ENCODE results near the gene CACNA2D2.

Gene CACNA2D2

GRCh38 chr3:50503504-50504342 lies at the start of gene CACNA2D2:
Gene CACNA2D2, minus strand, starts transcription at chr3:50503634. Its CDS starts 211 bp downstream, at chr3:50503423.
- no peak for DNase-seq

- no peak for DNase-seq
These were observed 49.2 kb upstream of the CACNA2D2 start for GRCh38 chr3:50552598-50552997.

DNA sequence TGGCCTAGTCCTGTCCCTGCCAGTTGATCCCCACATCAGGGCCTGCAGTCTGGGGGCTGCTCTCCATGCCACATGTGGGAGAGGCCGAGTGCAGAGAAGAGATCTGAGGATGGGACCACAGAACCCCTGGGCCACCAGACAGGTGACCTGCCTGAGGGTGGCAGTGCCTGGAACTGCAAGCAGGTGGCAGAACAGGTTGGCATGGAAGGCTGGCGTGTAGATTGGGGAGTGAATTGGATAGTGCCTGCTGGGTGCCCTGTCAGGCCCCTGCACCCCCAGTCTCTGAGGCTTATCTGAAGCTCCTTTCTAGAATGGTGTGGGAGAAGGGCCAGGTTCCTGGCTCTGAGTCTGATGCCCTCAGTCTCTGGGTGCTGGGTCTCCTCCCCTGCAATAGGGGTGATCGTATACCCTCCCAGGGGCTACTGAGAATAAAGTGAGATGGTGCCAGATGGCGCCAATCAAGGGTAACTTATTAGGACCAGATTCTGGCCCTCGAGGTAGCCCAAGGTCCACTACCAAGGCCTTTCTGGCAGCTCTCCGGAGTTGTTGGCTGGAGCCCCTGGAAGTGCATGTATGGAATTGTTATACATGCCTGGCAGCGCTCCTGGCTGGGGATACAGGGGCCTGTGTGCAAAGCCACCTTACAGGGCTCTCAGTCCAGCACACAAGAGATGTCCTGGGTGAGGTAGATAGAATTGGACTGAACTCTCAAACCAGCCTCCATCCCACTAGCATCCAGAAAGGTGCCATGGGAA lies 48.4 kb upstream of the CACNA2D2 start:
- DNase-seq = no peak

GRCh38 chr3:50551054-50551659 lies 47.7 kb upstream of the CACNA2D2 start:
- no peak for DNase-seq

GRCh38 chr3:50550079-50550736 lies 46.8 kb upstream of the CACNA2D2 start:
- DNase-seq = no peak

GRCh38 chr3:50549226-50549625 lies 45.8 kb upstream of the CACNA2D2 start:
- no peak for DNase-seq

GRCh38 chr3:50545781-50546180 lies 42.3 kb upstream of the CACNA2D2 start:
- DNase-seq = no peak

- peak; percentile 22 for DNase-seq
These were observed 39.0 kb upstream of the CACNA2D2 start for GRCh38 chr3:50542177-50543034.

DNA sequence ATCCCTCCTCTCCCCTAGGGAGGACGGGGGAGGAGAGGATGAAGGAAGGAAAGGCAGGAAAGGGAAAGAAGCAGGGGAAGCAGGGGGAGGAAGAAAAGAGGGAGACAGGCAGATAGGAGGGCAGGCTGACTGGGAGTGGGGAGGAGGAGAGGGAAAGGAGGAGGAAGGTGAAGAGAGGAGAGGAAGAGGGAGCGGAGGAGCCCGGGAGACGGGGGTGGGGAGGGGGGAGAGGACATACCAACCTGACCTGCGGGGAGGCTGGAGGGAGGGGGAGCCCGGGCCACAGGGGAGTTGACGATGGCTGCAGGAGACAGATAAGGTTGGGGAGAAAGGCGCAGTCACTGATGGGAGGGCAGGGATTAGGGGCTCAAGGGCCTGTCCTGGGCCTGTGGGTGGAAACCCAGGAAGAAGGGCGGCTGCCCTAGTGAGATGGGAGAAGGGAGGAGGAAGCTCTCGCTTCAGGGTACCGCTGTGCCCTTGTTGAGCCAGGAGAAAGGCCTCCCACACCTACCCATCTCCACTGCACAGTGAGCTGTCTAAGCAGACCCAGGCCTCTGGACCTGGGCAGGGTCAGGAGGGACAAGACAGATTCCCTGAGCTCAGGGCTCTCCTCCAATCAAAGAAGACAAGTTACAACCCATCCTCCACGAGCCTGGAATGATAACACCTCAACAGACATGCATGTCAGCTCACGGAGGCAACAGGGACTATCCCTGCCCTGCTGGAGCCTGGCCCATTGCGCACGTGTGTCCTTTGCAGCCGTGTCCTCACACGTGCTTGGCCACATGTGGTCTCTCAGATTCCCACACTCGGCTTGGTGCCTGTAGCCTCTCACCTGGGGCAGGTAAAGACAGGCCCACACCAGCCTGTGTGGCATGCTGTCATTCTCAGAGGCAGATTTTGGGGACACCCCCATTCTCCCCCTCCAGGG lies 36.2 kb upstream of the CACNA2D2 start:
- no peak for DNase-seq

DNA sequence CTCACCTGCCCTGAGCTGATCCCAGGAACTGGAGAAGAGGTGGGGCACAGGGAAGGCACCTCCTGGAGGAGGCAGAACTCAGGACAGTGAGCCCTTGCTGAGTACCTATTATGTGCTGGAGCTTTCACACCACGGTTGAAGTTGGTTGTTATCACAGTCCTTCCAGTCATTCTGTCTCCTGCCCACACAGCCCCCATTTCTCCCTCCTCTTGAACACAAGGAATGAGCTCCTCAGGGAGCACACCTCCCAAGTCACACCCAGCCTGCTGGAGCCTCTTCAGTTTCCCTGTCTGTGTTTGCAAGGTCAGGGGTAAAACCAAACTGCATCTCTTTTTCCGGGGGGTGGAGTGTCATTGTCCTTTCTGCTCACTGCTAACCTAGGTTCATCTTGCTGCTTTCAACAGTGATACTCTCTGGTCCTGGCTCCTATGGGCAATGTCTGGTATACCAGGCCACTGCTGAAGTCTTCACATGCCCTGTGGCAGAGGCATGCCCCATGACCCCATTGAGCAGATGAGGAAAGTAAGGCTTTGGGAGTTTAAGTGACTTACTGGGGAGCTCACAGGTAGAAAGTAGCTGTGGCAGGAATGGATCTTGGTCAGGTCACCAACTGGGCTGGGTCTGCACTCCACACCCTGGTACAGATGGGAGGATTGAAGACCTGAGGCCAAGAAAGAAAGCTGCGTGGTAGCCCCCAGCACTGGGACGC lies 34.1 kb upstream of the CACNA2D2 start:
- DNase-seq = no peak

GRCh38 chr3:50536471-50537180 lies 33.2 kb upstream of the CACNA2D2 start:
- no peak for DNase-seq

GRCh38 chr3:50534681-50535330 lies 31.4 kb upstream of the CACNA2D2 start:
- no peak for DNase-seq

DNA sequence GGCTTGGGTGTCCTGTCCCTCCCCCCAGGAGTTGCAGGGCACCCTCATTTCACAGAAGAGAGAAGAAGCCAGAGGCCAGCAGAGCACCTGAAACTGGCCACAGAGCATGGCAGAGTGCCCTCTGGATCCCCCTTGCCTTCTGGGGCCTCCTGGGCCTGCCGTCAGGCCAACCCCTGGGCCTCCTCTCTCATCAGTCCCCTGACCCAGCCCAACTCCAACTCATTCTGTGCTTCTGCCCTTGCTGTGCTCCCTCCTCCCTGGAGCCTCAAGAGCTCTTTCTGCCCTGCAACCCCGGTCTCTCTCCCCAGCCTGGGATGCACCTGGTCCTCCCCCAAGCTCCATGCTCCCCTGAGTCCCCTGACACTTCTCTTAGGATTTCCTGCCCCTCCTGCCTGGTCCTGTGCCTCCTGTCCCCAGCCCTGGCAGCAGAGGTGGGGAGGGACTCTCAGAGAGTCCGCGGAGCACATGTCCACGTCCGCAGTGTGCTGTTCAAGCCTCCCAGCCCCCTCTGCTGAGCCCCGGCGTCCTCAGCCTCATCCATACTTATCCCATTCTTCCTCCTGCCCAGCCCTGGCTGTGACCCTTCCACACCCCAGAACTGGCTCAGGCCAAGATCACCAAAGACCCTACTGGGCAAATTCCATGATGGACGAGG lies 30.5 kb upstream of the CACNA2D2 start:
- no peak for DNase-seq

- no peak for DNase-seq
These were observed 29.9 kb upstream of the CACNA2D2 start for GRCh38 chr3:50533316-50533715.

DNA sequence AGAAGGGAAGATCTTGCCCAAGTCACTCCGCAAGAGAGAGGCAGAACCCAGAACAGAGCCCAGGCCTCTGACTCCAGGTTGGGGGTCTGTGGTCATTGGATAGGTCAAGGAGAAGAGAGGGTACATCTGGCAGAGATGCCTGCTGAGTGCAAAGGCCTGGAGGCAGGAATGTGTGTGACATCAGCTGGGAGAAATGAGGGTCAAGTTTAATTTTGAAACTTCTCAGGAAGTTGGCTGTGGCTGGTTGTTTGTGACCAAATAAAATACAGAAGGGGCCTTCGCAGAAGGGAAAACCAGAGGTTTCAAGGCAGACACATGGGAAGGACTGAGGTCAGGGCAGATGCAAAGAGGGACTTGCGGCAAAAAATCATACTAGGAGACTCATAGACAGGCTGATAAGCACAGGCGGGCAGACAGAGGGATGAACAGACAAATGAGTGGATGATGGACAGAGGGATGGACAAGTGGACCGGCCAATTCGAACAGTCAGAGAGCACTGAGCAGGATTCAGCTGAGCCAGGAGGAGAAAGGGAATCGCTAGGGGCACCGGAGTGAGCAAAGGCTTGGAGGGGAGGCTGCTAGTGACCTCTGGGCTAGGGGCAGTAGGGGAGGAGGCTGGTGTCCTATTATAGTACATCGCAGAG lies 28.8 kb upstream of the CACNA2D2 start:
- DNase-seq = no peak

GRCh38 chr3:50531201-50531600 lies 27.8 kb upstream of the CACNA2D2 start:
- DNase-seq = no peak

GRCh38 chr3:50530001-50530970 lies 26.9 kb upstream of the CACNA2D2 start:
- no peak for DNase-seq

Measured in SHP77 treated with DMSO at 0.1 percent for 48 hours (cell line).